ENCODE data around the gene FAM83F.
"Not testable (repeated sequence)": the region's sequence is repeated elsewhere in the genome, so short reads cannot be mapped to it uniquely, and the experiment has no call there.

The FAM83F gene

DNA sequence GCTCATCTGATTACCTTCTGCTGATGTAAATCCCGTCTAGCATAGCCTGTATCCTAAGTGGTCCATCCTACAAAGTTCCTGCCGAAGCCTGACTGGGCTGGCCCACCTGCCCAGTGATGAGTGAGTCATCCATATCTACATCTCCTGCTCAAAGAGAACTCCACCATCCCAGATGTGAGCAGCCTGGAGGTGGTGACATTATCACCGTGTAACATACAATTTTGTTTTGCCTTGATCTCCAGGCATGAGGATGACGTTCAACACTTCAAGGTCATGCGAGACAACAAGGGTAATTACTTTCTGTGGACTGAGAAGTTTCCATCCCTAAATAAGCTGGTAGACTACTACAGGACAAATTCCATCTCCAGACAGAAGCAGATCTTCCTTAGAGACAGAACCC, 29.0 kb upstream of the FAM83F start:
- DNase-seq (ENCODE audit: low read depth), result no peak

DNA sequence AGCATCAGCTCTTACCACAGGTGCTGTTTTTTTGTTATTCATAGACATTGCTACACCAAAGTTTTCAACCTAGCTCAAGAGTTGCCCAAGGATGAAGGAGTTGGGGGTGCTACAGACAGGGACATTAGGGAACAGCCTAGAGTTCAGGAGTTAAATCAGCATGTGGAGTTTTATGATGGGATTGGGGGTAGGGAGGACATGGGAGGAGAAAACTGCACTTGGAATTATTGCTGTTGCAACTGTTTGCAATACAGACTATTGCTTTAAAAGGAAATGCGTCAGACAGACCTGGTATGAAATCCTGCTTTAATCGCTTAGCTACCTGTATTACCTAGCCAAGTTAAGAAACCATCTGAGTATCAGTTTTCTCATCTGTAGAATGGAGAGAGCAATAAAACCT, 28.3 kb upstream of the FAM83F start:
- DNase-seq (ENCODE audit: low read depth), result no peak

DNA sequence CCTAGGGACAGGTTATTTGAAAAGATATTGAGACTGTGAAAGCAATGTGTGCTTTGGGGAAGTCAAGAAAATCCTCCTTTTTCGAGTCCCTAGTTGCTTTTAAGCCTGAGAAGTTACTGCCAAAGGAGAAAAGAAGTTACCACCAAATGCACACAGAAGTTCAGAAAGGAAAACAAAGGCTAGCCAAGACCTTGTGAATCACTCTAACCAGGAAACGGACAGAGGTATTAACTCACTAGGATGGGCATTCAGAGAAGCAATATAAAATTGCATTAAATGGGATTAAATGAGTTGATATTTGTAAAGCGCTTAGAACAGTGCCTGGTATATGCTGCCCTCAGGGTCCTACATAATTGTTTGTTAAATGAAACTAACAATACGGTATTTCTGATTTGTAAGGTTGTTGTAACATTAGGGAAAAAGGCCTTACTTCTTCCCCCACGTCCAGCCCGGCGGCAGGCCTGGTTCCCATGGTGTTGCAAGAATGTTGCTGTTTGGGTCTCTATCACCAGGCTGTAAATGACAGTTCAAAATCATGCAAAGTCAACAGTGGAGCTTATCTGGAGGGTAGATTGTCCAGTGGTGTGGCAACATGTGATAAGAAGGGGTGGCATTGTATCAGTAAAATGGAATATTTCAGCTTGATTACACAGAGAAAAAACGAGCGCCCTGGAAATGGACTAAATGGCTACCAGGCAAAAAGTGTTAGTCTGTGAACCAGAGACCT, 27.5 kb upstream of the FAM83F start:
- DNase-seq (ENCODE audit: low read depth), result no peak

DNA sequence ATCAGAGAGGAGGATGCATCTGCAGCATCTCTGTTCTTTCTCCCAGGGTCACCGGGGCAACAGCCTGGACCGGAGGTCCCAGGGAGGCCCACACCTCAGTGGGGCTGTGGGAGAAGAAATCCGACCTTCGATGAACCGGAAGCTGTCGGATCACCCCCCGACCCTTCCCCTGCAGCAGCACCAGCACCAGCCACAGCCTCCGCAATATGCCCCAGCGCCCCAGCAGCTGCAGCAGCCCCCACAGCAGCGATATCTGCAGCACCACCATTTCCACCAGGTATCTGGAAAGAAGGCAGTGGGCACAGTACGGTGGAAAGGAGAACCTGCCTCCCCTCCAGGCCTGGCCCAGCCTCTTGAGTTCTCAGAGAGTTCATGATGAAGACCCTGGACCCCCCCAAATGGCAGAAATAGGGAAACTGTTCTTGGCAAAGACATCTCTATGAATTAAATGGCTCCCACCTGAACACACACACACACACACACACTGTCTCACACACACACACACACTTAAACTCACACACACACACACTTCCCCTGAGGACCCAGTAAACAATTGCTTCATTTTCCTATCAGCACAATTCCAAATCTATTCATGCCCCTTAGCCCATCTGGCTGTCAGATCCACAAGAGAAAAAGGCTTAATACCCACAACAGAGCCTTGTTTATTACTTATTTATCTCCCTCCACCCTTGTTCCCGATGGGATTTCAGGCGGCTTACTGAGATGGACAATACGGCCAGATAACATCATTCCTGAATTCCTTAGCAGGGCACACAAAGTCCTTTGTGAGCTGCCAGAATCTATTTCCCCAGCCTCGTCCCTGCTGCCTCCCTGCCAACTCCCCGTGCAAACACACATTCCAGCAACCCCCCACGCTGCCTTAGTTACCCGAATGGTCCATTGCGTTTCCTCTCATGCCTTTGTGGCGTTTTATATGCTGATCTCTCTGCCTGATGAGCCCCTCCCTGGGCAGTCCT, 26.5 kb upstream of the FAM83F start:
- DNase-seq (ENCODE audit: low read depth), result no peak

DNA sequence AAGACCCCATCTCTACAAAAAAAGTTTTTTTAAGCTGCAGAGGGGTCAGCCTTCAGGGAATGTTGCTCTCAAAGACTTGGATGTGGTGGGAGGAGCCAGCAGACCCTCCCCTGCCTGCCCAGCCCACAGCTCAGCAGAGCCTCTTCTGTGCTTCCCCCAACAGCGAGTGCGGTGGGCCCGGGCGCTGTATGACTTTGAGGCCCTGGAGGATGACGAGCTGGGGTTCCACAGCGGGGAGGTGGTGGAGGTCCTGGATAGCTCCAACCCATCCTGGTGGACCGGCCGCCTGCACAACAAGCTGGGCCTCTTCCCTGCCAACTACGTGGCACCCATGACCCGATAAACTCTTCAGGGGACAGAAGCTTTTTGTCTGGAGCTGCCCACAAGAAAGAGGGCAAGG, 24.0 kb upstream of the FAM83F start:
- no peak for DNase-seq (ENCODE audit: low read depth)

DNA sequence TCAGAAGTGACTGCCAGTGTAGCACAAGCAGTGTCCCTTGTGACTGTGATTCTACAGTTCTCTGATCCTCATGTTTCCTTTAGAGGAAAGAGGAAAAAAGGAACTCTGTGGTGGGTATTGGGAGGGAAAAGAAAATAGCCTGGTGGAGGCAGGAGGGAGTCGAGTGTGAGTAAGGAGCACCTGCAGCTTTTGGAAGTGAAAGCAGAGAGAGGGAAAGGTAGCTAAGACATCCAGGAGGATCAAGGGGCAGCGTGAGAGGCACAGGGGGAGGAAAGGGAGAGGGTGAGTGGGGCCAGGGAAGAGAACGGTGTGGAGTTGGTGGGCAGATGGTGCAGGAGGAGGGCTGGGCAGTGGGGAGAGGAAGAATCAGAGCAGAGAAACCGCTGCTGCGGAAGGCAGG, 22.1 kb upstream of the FAM83F start:
- DNase-seq (ENCODE audit: low read depth), result no peak

DNA sequence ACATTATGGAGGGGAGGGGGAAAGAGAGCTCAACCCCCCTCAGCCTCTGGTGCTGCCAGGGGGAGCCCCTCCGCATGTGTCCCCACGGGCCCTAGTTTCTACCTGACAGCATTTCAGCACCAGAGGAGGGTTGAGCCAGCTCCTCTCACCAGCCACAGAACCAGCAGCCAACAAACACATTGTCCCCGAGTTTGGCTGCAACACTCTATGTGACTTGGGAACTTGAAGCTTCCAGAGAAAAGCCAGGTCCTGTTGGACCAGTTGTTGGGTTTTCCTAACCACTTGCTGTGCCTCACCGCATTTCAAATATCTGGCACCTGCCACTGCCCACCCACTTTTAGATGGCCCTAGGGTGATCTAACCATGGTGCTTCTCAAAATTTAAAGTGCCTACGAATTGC, 21.1 kb upstream of the FAM83F start:
- no peak for DNase-seq (ENCODE audit: low read depth)

DNA sequence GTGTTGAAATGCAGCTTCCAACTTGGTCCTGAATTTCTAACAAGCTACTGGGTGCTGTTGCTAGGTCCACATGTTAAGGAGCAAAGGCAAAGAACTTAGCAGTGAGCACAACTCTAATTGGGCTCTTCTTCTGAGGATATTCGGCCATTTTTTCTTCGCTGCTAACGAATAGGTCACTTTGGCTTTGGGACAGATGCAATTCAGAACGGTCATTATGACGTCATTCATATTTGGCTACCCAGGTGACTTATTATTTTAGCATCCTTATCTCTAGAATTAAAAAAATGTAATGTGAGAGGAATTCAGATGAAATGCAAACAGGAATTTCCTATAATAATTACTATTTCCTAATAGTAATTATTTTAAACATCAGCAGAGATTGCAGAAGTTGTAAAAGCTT, 20.7 kb upstream of the FAM83F start:
- no peak for DNase-seq (ENCODE audit: low read depth)

DNA sequence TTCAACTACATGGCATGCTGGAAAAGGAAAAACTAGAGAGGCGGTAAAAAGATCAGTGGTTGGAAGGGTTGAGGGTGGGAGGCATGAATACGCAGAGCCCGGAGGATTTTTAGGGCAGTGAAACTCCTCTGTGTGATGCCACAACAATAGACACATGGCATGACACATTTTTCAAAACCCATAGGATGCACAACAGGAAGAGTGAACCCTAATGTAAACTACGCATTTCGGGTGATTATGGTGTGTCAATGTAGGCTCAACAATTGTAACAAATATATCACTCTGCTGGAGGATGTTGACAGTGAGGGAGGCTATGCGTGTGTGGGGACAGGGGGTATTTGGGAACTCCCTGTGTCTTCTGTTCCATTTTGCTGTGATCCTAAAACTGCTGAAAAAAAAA, 15.7 kb upstream of the FAM83F start:
- no peak for DNase-seq (ENCODE audit: low read depth)

DNA sequence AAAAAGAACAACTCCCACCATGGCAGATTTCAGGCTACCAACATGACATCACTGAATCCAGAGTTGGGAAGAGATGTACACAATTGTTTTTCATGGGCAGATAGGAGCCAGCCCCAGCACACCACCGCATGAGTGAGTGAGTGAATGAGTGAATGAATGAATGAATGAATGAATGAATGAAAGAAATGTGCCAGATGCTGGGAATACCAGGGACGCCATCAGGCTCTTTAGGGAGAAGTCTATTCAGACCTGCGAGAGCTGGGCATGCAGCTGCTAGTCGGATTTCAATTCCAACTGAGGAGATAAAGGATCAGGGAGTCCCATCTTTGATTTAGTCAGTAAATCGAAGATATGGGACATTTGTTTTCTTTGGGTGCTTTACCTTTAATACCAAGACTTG, 15.3 kb upstream of the FAM83F start:
- no peak for DNase-seq (ENCODE audit: low read depth)

DNA sequence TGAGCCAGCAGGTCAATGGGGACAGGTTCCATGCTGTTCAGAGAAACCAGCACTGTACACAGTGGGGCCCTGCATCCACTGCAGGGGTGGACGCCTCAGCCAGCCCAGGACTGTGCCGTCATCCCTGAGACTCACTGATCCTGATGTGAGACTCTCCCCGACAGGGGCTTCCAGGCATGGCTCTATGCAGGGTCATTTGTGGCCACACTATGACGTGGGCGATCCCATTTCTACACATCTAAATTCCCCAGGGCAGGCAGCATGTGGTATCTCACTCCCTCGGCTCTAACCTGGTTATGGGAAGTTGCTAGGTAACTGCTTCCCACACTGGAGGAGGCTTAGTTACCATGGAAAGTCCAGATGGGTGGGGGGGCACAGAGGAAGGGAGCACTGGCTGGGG, 14.2 kb upstream of the FAM83F start:
- DNase-seq (ENCODE audit: low read depth), result no peak

DNA sequence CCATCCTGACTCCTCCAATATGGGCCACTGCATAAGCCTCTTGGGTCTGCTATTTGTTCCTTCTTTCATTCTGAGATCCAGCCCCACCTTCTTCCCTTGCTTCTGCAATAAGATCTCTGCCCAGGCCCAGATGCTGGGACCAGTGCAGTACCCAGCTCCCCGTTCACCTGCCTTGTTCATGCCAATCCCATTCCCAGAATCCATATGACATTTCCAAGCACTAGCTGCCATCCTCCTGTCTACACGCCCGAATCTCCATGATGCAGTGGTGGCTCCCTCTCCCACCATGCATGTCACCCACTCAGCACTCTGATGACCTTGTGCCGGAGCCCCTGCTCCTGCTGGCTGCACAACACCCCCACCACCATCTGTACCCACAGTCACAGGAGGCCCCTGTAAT, 11.4 kb upstream of the FAM83F start:
- no peak for DNase-seq (ENCODE audit: low read depth)

DNA sequence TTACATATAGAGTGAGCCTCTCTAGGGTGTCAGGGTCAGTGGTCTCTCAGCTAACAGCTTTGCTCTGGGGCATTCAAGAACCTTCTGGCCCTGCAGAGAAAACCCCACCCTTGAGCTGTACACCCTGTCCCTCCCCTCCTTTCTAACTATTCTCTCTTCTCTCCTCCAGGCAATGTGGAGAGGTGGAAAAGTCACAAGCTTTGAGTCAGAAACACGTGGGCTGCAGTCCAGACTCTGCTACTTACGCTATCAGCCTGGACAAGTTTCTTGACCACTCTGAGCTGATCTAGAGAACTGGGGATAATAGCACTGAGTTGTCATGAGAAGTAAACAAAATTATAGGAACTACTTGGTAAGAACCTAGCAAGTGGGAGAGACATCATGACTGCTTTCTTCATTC, 10.7 kb upstream of the FAM83F start:
- DNase-seq (ENCODE audit: low read depth), result no peak

DNA sequence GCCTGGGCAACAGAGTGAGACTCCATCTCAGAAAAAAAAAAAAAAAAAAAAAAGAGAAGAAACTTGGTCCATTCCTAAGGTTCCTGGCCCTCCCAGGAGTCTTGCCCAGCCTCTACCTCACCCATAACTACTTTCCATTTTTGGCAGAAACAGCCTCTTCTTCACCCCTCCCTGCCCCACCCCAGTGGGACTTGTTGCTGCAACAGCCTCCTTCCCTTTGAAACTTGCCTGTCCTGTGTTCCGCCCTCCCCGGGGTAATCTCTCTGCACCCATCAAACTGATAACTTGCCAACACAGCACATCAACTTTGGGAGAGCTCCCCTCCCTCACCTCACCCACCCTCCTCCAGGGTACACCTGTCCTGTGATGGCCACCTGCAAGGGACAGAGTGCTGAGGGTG, 10.0 kb upstream of the FAM83F start:
- DNase-seq (ENCODE audit: low read depth), result no peak

DNA sequence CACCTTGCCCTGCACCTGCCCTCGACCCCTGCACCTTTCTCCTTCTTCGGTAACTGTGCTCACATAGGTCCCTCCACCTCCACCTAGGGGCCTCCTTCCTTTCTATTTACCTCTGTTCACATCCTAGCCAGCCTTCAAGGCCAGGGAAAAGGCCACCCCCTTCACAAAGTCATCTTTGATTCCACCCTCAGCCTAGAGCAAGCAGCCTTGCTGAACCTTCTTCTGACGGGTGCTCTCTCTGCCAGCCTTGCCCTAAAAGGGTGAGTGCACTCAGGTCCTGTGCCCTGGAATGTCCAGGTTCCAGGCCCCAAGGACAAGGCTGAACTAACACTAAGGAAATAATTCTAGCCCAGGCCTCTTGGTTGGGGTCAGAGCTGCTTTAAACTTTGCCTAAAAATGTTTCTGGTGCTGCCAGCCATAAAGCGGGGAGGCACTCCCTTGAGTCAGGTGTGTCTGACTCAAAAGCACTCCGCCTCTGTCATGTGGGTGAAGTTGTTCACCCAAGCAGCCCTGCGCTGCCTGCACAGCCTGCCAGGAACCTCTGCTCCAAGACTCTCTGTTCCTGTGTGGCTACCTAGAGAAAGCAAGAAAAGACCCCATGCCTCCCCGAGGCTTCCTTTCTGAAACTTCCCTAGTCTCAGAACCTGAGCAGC, 9.2 kb upstream of the FAM83F start:
- no peak for DNase-seq (ENCODE audit: low read depth)

DNA sequence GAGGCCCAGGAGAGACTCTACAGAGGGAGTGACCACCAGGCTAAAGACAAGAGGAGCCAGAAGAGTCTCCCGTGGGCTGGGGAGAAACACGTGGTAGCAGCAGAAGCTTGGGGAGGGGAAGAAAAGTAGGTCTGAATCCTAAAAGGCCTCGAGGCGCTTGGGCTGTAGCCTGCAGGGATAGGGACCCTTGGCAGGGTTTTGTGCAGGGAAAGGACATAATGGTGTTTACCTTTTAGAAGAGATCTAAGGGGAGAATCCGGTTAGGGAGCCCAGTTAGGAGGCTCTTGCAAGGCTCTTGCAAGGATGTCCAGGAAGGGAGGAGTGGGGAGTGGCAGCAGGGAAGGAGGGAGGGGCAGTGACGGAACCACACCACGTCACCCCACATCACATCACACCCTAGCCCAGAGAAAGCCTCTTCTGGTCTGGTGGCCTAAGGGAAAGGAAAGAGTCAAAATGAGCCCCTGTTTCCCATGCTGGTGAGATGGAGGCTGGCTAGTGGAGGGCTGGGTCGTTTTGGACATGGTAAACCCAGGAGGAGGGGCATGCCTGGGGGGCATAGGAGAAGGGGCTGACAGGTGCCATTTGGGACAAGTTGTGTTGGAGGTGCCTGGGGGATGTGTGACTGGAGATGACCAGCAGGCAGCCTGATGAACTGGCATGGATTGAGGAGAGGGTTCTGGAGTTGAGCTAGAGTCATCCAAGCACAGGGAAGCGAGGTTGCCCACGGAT, 6.2 kb upstream of the FAM83F start:
- no peak for DNase-seq (ENCODE audit: low read depth)

DNA sequence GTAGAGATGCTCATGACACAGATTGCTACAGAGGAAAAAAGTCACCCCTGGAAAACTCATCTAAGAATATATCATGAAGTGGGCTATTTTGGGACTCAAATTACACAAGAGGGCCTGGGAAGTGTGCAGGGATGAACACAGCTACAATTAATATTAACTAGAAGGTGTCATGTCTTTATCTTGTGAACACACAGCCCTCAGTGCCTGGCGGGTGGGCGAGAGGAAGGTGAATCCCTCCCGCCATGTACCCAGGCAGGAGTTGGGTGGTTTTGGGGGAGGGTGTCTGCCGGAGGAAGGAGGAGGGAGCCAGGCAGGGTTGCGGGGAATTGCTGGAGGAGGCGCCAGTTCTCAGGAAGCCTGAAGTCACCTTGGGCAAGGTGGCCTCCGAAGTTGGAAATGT, 5.1 kb upstream of the FAM83F start:
- no peak for DNase-seq (ENCODE audit: low read depth)

DNA sequence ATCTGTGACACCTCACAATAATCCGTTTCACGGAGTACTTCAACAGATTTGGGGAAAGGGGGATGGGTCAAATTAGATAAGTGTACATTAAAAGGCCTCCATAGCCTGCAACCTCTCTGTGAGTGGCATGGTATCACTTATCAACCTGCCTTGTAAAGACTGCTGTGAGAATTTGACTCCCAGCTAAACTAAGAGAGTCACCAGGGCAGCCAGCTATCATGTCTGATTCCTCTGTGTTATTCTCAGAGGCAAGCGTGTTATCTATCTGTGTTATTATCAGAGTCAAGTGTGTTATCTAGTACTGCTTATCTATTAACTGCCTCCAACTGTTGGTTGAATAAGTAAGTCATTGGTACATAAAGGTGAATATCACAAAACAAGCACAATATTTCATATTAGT, 4.1 kb upstream of the FAM83F start:
- no peak for DNase-seq (ENCODE audit: low read depth)

DNA sequence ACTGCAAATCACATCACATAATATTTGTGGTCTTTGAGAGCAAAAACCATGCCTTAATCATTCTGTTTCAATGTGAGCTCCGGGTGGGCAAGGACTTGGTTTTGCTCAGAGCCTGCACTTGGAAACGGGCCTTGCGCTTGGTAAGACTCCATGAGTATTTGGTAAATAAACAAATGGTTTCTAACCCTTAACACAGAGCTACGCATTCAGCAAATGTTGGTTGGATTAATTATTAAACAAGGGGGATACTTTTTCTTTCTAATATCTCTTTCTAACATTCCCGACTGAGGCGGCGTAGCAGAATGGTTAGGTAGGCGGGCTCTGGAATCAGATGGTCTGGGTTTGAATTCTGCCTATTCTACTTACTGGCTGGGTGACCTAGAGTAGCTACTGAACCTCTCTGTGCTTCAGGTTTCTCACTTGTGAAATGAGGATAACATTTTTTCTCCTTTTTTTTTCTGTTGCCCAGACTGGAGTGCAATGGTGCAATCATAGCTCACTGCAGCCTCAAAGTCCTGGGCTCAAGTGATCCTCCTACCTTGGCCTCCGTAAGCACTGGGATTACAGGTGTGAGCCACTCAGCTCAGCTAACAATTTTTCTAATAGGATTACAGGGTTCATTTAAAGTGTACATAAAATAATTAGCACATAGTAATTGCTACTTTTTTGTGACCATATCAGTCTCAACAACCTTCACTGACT, 3.4 kb upstream of the FAM83F start:
- DNase-seq (ENCODE audit: low read depth), result no peak

DNA sequence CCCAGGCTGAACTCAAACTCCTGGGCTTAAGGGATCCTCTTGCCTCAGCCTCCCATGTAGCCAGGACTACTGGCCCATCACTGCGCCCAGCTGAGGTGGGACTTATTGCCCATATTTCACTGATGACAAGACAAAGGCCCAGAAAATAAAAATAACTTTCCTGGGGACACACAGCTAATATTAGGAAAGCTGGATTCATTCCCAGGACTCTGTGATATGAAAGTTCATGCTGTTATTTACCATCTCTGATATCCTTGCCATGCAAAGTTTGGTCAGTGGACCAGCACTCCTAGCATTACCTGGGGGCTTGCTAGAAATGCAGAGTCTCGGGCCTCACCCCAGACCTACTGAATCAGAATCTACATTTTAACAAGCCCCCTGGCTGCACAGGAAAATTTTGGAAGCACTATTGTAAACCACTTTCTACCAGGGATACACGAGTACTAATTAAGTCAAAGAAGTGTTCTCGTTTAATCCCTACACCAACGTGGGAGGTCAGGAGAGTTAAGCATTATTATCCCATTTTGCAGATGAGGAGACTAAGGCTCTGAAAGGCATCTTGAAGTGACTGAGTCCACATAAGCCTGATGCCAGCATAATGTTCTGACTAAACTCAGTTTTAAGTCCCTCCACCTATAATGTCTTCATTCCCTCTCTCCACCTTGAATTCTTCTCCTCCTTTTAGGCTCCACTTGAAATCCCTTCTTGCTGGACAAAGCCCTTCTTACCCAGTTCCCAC, 2.5 kb upstream of the FAM83F start:
- no peak for DNase-seq (ENCODE audit: low read depth)

DNA sequence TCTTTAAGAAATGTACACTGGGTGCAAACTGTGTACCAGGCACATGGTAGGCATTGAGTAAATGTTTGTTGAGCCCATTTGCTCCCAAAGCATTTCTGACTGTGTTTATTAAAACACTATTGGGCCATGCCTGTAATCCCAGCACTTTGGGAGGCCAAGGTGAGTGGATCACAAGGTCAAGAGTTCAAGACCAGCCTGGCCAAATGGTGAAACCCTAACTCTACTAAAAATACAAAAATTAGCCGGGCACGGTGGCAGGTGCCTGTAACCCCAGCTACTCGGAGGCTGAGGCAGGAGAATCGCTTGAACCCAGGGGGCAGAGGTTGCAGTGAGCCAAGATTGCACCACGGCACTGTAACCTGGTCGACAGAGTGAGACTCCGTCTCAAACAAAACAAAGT, 1.9 kb upstream of the FAM83F start:
- DNase-seq (ENCODE audit: low read depth), result not testable (repeated sequence)
